ENCODE data around the gene STAMBPL1.

STAMBPL1 gene

DNA sequence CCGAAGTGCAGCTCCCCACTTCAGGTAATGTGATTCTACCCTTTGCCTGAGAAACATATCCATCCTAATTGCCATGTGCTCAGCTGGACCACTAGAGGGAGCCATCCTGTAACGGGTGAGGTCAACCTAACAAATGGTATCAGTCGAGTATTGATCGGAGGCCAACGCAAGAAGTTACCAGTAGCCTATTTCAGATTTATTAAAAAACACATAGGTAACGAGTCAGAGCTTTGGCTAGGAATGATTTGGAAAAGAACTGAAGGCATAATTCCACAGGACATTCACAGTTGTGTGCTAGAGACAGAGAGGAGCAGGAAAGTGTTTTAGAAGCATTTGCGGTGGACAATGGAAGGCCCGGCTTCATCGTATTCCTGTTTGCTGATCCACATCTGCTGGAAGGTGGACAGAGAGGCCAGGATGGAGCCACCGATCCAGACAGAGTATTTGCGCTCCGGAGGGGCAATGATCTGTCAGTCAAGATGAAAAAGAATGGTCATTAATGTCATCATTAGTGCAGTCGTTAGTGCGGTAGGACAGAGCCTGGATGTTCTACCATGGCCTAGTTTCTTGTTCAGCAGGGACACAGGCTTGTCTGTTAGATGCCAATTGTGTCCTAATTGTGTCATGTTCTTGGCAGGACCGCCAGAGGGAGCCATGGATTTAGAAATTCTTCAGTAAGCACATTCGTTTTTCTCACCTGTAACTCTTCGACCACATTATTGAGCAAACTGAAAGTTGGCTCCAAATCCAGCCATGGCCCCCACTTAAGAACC, 55.0 kb downstream of the STAMBPL1 start:
- H3K79me1 ChIP-seq (replicated peaks; ENCODE audit: low read length, poor library complexity, severe bottlenecking) = peaks cover 2% of the 10 kb centered on the region
- no peak overlapping the region for H2BK120ac ChIP-seq (ENCODE audit: low read depth, low read length)
- H3K4me3 ChIP-seq (ENCODE audit: insufficient read depth in 1 of 2, low read depth in 1 of 2, low read length in 2 of 2) = no peak overlapping the region
- peak overlapping the region; percentile 67 for H4K8ac ChIP-seq (ENCODE audit: low read length)
- H2BK15ac ChIP-seq (ENCODE audit: low read depth, poor library complexity, severe bottlenecking) = no peak overlapping the region
- H2BK12ac ChIP-seq (ENCODE audit: low read length in 2 of 2) = no peak overlapping the region
- no peaks in the 10 kb centered on the region for H3K9me3 ChIP-seq (ENCODE audit: control insufficient read depth, low read length)
- H3K27ac ChIP-seq (ENCODE audit: low read length, poor library complexity, severe bottlenecking) = no peak overlapping the region
- H4K91ac ChIP-seq (ENCODE audit: low read length) = no peak overlapping the region
- peak overlapping the region; percentile 21 for H3K9ac ChIP-seq (ENCODE audit: low read length)
- H2AK5ac ChIP-seq (ENCODE audit: low read length, severe bottlenecking) = peak overlapping the region; percentile 36
- peaks cover 1% of the 10 kb centered on the region for H3K4me1 ChIP-seq (ENCODE audit: control insufficient read depth, insufficient read depth, low read depth, low read length)
- peaks cover 8 to 65% of the 10 kb centered on the region in 2 experiments for H3K36me3 ChIP-seq (ENCODE audit: control insufficient read depth in 1 of 2, insufficient read depth in 2 of 2, low read depth in 1 of 2, low read length in 2 of 2)
- no peak overlapping the region for H3K4ac ChIP-seq (ENCODE audit: low read depth in 1 of 2, low read length in 2 of 2)
- H2BK5ac ChIP-seq (ENCODE audit: low read depth, low read length, poor library complexity, severe bottlenecking) = no peak overlapping the region
- no peak overlapping the region for H3K4me2 ChIP-seq (ENCODE audit: low read length, poor library complexity, severe bottlenecking)
- no peak overlapping the region for H2AFZ ChIP-seq (ENCODE audit: low read depth, low read length)
- no peak overlapping the region for H3K23ac ChIP-seq (ENCODE audit: low read length in 2 of 2)
- no peaks in the 10 kb centered on the region for H3K27me3 ChIP-seq (ENCODE audit: control insufficient read depth in 1 of 2, insufficient read depth in 1 of 2, low read length in 2 of 2)
- 54% methylated on average over 15 of the region's 17 CpGs for WGBS
- peak; percentile 84 for DNase-seq
- no peak overlapping the region for H3K14ac ChIP-seq (ENCODE audit: low read length in 2 of 2)
- no peak overlapping the region for H3K18ac ChIP-seq (ENCODE audit: low read depth in 1 of 2, low read length in 2 of 2)

DNA sequence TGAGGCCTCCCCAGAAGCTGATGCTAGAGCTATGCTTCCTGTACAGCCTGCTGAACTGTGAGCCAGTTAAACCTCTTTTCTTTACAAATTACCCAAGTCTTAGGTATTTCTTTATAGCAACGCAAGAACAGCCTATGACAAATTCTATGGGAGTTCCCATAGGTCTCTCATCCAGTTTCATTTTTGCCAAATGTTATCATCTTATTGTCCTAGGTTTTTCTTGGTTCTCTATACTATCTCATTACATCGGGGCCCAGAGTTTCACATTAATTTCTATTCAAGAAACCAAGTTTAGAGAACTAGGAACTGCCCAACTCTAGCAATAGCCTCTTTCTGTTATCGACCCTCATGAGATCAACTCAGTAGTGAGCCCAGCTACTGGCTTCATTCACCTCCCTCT, 56.6 kb downstream of the STAMBPL1 start:
- 99% methylated on average over 2 of the region's 3 CpGs for WGBS
- no peak for DNase-seq
- H3K9me3 ChIP-seq (ENCODE audit: control insufficient read depth, low read length) = no peaks in the 10 kb centered on the region
- H3K4ac ChIP-seq (ENCODE audit: low read depth in 1 of 2, low read length in 2 of 2) = no peak overlapping the region
- no peak overlapping the region for H4K8ac ChIP-seq (ENCODE audit: low read length)
- H3K9ac ChIP-seq (ENCODE audit: low read length) = no peak overlapping the region
- H3K36me3 ChIP-seq (ENCODE audit: control insufficient read depth in 1 of 2, insufficient read depth in 2 of 2, low read depth in 1 of 2, low read length in 2 of 2) = peaks cover 14 to 81% of the 10 kb centered on the region in 2 experiments
- H3K4me1 ChIP-seq (ENCODE audit: control insufficient read depth, insufficient read depth, low read depth, low read length) = peaks cover 1% of the 10 kb centered on the region
- H3K23ac ChIP-seq (ENCODE audit: low read length in 2 of 2) = no peak overlapping the region
- H3K4me3 ChIP-seq (ENCODE audit: insufficient read depth in 1 of 2, low read depth in 1 of 2, low read length in 2 of 2) = no peak overlapping the region
- no peak overlapping the region for H2BK5ac ChIP-seq (ENCODE audit: low read depth, low read length, poor library complexity, severe bottlenecking)
- no peak overlapping the region for H3K27ac ChIP-seq (ENCODE audit: low read length, poor library complexity, severe bottlenecking)
- no peak overlapping the region for H3K4me2 ChIP-seq (ENCODE audit: low read length, poor library complexity, severe bottlenecking)
- H3K14ac ChIP-seq (ENCODE audit: low read length in 2 of 2) = no peak overlapping the region
- no peak overlapping the region for H4K91ac ChIP-seq (ENCODE audit: low read length)
- H2AFZ ChIP-seq (ENCODE audit: low read depth, low read length) = no peak overlapping the region
- H2BK12ac ChIP-seq (ENCODE audit: low read length in 2 of 2) = no peak overlapping the region
- no peak overlapping the region for H2BK15ac ChIP-seq (ENCODE audit: low read depth, poor library complexity, severe bottlenecking)
- no peaks in the 10 kb centered on the region for H3K27me3 ChIP-seq (ENCODE audit: control insufficient read depth in 1 of 2, insufficient read depth in 1 of 2, low read length in 2 of 2)
- peaks cover 2% of the 10 kb centered on the region for H3K79me1 ChIP-seq (replicated peaks; ENCODE audit: low read length, poor library complexity, severe bottlenecking)
- H3K18ac ChIP-seq (ENCODE audit: low read depth in 1 of 2, low read length in 2 of 2) = no peak overlapping the region
- no peak overlapping the region for H2BK120ac ChIP-seq (ENCODE audit: low read depth, low read length)
- no peak overlapping the region for H2AK5ac ChIP-seq (ENCODE audit: low read length, severe bottlenecking)

DNA sequence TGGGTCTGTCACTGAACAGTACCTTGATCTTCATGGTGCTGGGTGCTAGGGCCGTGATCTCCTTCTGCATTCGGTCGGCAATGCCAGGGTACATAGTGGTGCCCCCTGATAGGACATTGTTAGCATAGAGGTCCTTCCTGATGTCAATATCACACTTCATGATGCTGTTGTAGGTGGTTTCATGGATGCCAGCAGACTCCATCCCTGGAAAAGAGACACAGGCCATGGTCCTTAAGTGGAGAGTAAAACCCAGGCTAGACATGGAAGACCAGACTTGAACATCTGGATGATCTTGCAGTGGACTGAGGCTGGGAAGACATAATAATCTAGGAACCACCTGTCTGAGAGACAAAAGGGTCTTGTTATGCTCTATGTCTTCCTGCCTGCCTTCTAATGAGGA, 58.0 kb downstream of the STAMBPL1 start:
- Histone ChIP-seq H3K18ac (ENCODE audit: low read depth in 1 of 2, low read length in 2 of 2) (no peak overlapping the region), H2AK5ac (ENCODE audit: low read length, severe bottlenecking) (no peak overlapping the region), H3K23ac (ENCODE audit: low read length in 2 of 2) (no peak overlapping the region), H2BK15ac (ENCODE audit: low read depth, poor library complexity, severe bottlenecking) (no peak overlapping the region), H2BK120ac (ENCODE audit: low read depth, low read length) (no peak overlapping the region), H3K36me3 (ENCODE audit: control insufficient read depth in 1 of 2, insufficient read depth in 2 of 2, low read depth in 1 of 2, low read length in 2 of 2) (peaks cover 21 to 95% of the 10 kb centered on the region in 2 experiments), H3K27me3 (ENCODE audit: control insufficient read depth in 1 of 2, insufficient read depth in 1 of 2, low read length in 2 of 2) (no peaks in the 10 kb centered on the region), H3K4me1 (ENCODE audit: control insufficient read depth, insufficient read depth, low read depth, low read length) (no peaks in the 10 kb centered on the region), H4K91ac (ENCODE audit: low read length) (no peak overlapping the region), H2BK12ac (ENCODE audit: low read length in 2 of 2) (no peak overlapping the region), H3K9me3 (ENCODE audit: control insufficient read depth, low read length) (no peaks in the 10 kb centered on the region), H3K79me1 (replicated peaks; ENCODE audit: low read length, poor library complexity, severe bottlenecking) (peaks cover 2% of the 10 kb centered on the region), H4K8ac (ENCODE audit: low read length) (no peak overlapping the region), H2AFZ (ENCODE audit: low read depth, low read length) (no peak overlapping the region), H3K4ac (ENCODE audit: low read depth in 1 of 2, low read length in 2 of 2) (no peak overlapping the region), H3K9ac (ENCODE audit: low read length) (no peak overlapping the region), H2BK5ac (ENCODE audit: low read depth, low read length, poor library complexity, severe bottlenecking) (no peak overlapping the region), H3K4me3 (ENCODE audit: insufficient read depth in 1 of 2, low read depth in 1 of 2, low read length in 2 of 2) (no peak overlapping the region), H3K4me2 (ENCODE audit: low read length, poor library complexity, severe bottlenecking) (no peak overlapping the region), H3K27ac (ENCODE audit: low read length, poor library complexity, severe bottlenecking) (no peak overlapping the region), H3K14ac (ENCODE audit: low read length in 2 of 2) (no peak overlapping the region)
- DNase-seq = no peak
- WGBS = 96% methylated on average over 3 of the region's 3 CpGs

DNA sequence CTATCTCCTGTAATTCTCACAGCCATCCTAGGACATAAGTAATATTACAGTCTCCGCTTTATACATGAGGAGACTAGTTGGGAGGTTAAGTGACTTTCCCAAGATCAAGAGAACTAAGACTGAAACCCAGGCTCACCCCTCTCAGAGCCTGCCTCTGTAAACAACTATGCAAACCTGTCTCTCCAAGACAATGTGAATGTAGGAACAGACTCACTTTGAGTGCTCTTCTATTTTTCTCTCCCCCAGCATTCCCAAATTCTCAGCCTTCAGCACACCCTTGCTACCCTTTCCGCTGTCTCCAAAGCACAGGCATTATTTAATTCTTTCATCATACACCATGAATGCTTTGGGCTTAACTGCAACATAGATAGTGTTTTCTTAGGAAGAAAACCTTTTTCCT, 58.9 kb downstream of the STAMBPL1 start:
- Histone ChIP-seq H3K23ac (ENCODE audit: low read length in 2 of 2) (no peak overlapping the region), H3K18ac (ENCODE audit: low read depth in 1 of 2, low read length in 2 of 2) (no peak overlapping the region), H3K4me1 (ENCODE audit: control insufficient read depth, insufficient read depth, low read depth, low read length) (no peaks in the 10 kb centered on the region), H3K9me3 (ENCODE audit: control insufficient read depth, low read length) (no peaks in the 10 kb centered on the region), H3K9ac (ENCODE audit: low read length) (no peak overlapping the region), H2BK120ac (ENCODE audit: low read depth, low read length) (no peak overlapping the region), H3K27ac (ENCODE audit: low read length, poor library complexity, severe bottlenecking) (no peak overlapping the region), H4K91ac (ENCODE audit: low read length) (no peak overlapping the region), H3K4me2 (ENCODE audit: low read length, poor library complexity, severe bottlenecking) (no peak overlapping the region), H3K79me1 (replicated peaks; ENCODE audit: low read length, poor library complexity, severe bottlenecking) (peaks cover 2% of the 10 kb centered on the region), H2AFZ (ENCODE audit: low read depth, low read length) (no peak overlapping the region), H2BK15ac (ENCODE audit: low read depth, poor library complexity, severe bottlenecking) (no peak overlapping the region), H3K36me3 (ENCODE audit: control insufficient read depth in 1 of 2, insufficient read depth in 2 of 2, low read depth in 1 of 2, low read length in 2 of 2) (peaks cover 23 to 98% of the 10 kb centered on the region in 2 experiments), H3K4me3 (ENCODE audit: insufficient read depth in 1 of 2, low read depth in 1 of 2, low read length in 2 of 2) (no peak overlapping the region), H2BK5ac (ENCODE audit: low read depth, low read length, poor library complexity, severe bottlenecking) (no peak overlapping the region), H2BK12ac (ENCODE audit: low read length in 2 of 2) (no peak overlapping the region), H2AK5ac (ENCODE audit: low read length, severe bottlenecking) (no peak overlapping the region), H3K27me3 (ENCODE audit: control insufficient read depth in 1 of 2, insufficient read depth in 1 of 2, low read length in 2 of 2) (no peaks in the 10 kb centered on the region), H3K14ac (ENCODE audit: low read length in 2 of 2) (no peak overlapping the region), H3K4ac (ENCODE audit: low read depth in 1 of 2, low read length in 2 of 2) (no peak overlapping the region), H4K8ac (ENCODE audit: low read length) (no peak overlapping the region)
- WGBS = 100% methylated on average over 2 of the region's 2 CpGs
- no peak for DNase-seq

All from mesenchymal stem cell (in vitro differentiated cells and primary cell).